Measurements from ENCODE around the gene BCL2.

BCL2 gene

DNA sequence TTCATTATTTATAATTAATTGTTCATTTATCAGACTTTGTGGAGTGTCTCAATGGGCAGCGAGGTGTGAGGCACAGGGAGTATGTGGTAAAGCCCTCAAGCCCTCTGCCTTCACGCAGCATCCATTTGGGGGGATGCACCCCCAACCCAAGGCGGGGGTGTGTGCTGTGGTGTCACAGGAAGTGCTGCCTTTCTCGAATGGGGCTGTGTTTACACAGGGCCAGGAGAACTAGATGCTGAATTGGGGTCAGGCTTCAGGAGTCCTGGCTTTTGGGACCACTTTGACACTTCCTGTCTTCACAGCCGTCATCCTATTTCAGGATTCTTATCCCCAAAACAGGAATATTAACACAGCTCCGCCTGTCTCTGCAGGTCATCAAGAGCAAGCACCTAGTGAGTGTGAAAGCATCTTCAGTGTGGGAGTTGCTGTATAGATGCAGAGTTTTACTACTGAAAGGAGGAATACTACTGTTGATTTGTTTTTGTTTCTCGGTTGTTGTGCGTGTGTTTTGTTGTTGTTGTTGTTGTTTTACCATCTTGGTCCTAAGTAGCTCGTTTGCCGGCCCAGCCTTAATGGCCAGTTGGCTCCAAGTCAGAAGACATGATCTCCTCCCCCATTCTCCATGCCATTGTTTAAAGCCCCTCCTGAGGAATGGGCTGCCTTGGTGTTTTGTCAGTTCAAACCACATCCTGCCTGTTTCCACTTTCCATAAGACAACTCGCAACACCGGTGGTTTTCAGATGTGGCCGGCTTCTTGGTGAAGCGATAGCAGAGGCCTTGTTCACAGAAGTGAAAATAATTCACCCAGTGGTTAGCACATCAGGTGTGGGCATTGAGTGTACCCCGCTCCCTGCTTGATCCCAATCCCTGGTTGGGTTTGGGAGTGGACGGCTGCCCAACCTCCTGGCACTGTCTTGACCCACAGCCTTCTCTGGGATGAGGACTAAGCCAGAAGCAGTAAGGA is 221.3 kb downstream of the BCL2 start:
- in situ Hi-C loops (cut with HindIII; ENCODE audit: low sequenced_read_pairs) = no loop called here
- no peak overlapping the region for H3K4me3 ChIP-seq (ENCODE audit: low read depth, low read length)
- no peak for DNase-seq (ENCODE audit: low read depth)
- TF ChIP-seq, protein P1, sequence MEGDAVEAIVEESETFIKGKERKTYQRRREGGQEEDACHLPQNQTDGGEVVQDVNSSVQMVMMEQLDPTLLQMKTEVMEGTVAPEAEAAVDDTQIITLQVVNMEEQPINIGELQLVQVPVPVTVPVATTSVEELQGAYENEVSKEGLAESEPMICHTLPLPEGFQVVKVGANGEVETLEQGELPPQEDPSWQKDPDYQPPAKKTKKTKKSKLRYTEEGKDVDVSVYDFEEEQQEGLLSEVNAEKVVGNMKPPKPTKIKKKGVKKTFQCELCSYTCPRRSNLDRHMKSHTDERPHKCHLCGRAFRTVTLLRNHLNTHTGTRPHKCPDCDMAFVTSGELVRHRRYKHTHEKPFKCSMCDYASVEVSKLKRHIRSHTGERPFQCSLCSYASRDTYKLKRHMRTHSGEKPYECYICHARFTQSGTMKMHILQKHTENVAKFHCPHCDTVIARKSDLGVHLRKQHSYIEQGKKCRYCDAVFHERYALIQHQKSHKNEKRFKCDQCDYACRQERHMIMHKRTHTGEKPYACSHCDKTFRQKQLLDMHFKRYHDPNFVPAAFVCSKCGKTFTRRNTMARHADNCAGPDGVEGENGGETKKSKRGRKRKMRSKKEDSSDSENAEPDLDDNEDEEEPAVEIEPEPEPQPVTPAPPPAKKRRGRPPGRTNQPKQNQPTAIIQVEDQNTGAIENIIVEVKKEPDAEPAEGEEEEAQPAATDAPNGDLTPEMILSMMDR (IDR thresholded peaks at IDR 0.05; ENCODE audit: low read depth, low read length, missing control alignments) = no peak

DNA sequence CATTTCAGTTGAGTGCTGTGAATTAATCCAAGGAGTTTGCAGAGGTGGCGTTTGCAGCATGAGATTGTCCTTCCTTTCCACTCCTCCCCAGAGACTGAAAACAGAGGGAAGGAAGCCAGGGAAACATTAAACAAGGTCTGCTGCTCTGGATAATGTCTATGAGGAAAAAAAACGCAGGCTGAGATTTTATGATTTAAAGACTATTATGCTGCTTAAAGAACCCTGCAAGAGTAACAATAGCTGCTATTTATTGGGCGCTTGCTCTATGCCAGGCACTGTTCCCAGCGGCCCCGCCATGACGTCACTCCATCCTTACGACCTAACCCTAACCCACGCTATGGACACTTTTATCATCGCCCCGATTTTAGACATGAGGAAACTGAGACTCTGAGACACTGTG is 222.4 kb downstream of the BCL2 start:
- in situ Hi-C loops (cut with HindIII; ENCODE audit: low sequenced_read_pairs) = no loop called here
- no peak for DNase-seq (ENCODE audit: low read depth)
- TF ChIP-seq, protein P1 (IDR thresholded peaks at IDR 0.05; ENCODE audit: low read depth, low read length, missing control alignments) = no peak
- no peak overlapping the region for H3K4me3 ChIP-seq (ENCODE audit: low read depth, low read length)

DNA sequence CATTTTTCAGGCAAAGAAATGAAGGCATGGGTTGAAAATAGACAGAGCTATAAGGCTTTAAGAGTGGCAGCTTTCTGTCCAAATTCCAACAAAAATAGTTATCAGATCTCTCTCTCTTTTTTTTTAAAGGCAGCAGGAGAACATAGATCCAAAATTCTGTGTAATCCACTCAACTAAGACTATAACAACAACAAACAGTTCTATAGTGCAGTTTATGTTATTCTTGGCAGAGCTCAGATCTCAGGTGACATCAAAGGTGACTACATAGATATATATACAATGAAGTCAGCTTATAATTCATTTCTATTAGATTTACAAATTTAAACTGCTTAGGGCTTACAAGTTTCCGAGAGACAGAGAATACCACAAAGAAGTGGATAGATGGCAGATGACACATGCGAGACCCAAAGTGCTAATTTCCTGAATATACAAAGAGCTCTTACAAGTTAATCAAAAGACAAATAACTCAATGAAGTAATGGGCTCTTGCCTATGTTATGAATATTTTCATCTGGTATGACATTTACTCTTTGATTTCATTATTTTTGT is 223.2 kb downstream of the BCL2 start:
- no peak overlapping the region for H3K4me3 ChIP-seq (ENCODE audit: low read depth, low read length)
- in situ Hi-C loops (cut with HindIII; ENCODE audit: low sequenced_read_pairs) = no loop called here
- TF ChIP-seq, protein P1 (IDR thresholded peaks at IDR 0.05; ENCODE audit: low read depth, low read length, missing control alignments) = no peak
- no peak for DNase-seq (ENCODE audit: low read depth)

DNA sequence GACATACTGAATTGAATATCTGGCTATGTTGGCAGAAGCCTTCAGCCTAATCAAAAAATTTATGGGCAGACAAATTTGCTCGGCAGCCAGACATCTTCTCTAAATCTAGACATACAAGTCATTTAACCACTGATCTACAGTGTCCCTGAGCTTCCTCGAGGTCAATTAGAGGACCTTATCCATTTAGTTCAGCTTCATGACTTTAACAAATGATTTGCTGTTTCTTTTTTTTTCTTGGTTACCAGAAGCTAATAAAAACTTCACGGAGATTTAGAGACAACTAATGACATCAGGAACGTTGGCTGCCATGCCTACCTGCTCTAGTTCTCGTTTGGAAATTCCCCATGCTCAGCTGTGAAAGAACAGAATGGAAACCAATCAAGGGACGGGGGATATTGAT is 223.8 kb downstream of the BCL2 start:
- in situ Hi-C loops (cut with HindIII; ENCODE audit: low sequenced_read_pairs) = no loop called here
- TF ChIP-seq, protein P1 (IDR thresholded peaks at IDR 0.05; ENCODE audit: low read depth, low read length, missing control alignments) = no peak
- DNase-seq (ENCODE audit: low read depth) = no peak
- H3K4me3 ChIP-seq (ENCODE audit: low read depth, low read length) = no peak overlapping the region

DNA sequence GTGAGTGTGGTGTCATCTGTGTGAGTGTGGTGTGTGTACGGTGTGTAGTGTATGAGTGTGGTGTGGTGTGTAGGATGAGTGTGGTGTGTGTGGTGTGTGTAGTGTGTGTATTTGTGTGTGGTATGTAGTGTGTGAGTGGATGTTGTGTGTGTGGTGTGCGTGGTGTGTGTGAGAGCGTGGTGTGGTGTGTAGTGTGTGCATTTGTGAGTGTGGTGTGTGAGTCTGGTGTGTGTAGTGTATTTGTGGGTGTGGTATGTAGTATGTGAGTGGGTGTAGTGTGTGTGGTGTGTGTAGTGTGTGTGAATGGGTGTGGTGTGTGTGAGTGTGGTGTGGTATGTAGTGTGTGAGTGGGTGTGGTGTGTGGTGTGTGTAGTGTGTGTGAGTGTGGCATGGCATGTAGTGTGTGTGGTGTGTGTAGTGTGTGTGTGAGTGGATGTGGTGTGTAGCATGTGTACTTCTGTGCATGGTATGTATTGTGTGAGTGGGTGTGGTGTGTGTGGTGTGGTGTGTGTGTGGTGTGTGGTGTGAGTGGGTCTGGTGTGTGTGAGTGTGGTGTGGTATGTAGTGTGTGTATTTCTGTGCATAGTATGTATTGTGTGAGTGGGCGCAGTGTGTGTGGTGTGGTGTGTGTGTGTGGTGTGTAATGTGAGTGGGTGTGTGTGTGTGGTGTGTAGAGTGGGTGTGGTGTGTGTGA is 227.8 kb downstream of the BCL2 start:
- DNase-seq (ENCODE audit: low read depth) = no peak
- no peak overlapping the region for H3K4me3 ChIP-seq (ENCODE audit: low read depth, low read length)
- TF ChIP-seq, protein P1 (IDR thresholded peaks at IDR 0.05; ENCODE audit: low read depth, low read length, missing control alignments) = no peak
- in situ Hi-C loops (cut with HindIII; ENCODE audit: low sequenced_read_pairs) = no loop called here

DNA sequence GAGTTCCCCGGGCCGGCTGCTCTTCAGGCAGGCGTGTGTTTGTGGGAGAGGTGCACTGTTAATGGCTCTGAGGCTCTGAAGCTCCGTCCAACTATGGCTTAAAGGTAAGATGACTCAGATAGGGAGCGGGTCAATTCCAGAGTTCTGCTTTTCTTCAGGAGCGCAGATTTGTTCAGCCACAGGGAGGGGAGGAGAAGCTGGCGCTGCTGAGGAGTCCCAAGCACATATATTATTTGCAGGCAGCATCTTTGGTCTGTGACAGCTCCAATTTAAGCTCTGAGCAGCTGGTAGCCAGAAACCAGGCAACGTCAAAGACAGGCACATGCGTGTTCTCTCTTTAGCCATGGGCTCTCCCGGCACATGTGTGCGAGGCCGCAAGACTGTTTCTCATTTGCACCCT is 229.2 kb downstream of the BCL2 start:
- no peak for DNase-seq (ENCODE audit: low read depth)
- in situ Hi-C loops (cut with HindIII; ENCODE audit: low sequenced_read_pairs) = no loop called here
- TF ChIP-seq, protein P1 (IDR thresholded peaks at IDR 0.05; ENCODE audit: low read depth, low read length, missing control alignments) = no peak
- H3K4me3 ChIP-seq (ENCODE audit: low read depth, low read length) = no peak overlapping the region

Measured in astrocyte of the cerebellum (primary cell).